ENCODE data around the gene EFCAB3. TPM values are rescaled to one million over a fixed set of nuclear protein-coding genes. Genes with fewer than 3 reads are reported as not detected.
"Not testable (repeated sequence)": the region's sequence is repeated elsewhere in the genome, so short reads cannot be mapped to it uniquely, and the experiment has no call there.

Gene EFCAB3
- total RNA-seq, 4 donors from 2014 or later = not detected

- intact Hi-C loops (cut with DNase I; ENCODE audit: low total_unique reads) = no loop called here
- no peaks in the 10 kb centered on the region for H3K9me3 ChIP-seq
- H3K27me3 ChIP-seq = no peaks in the 10 kb centered on the region
- no peak for TF ChIP-seq POLR2A (IDR thresholded peaks at IDR 0.05)
- TF ChIP-seq POLR2AphosphoS5 (IDR thresholded peaks at IDR 0.05) = no peak
- TF ChIP-seq EP300 (IDR thresholded peaks at IDR 0.05; ENCODE audit: low read depth) = no peak
- H3K4me3 ChIP-seq = no peak overlapping the region
- H3K4me1 ChIP-seq = no peaks in the 10 kb centered on the region
- in situ Hi-C loops (cut with MboI; ENCODE audit: low pct_ligation_motif_present in 1 of 4, low pct_unique_long_range_greater_than_20kb in 1 of 4, low sequenced_read_pairs in 3 of 4) = no loop called here
- H3K27ac ChIP-seq = no peak overlapping the region
- no peaks in the 10 kb centered on the region for H3K36me3 ChIP-seq
- WGBS, 2 donors (ENCODE audit: low coverage in 1 of 2) = 83 to 86% methylated on average over 1 of the region's 1 CpG
- DNase-seq = no peak
Observed at GRCh38 chr17:62398891-62399290, 18.5 kb downstream of the EFCAB3 start.

- H3K4me3 ChIP-seq = no peak overlapping the region
- 44 to 50% methylated on average over 2 of the region's 2 CpGs for WGBS, 2 donors (ENCODE audit: low coverage in 1 of 2)
- no peaks in the 10 kb centered on the region for H3K4me1 ChIP-seq
- in situ Hi-C loops (cut with MboI; ENCODE audit: low pct_ligation_motif_present in 1 of 4, low pct_unique_long_range_greater_than_20kb in 1 of 4, low sequenced_read_pairs in 3 of 4) = no loop called here
- intact Hi-C loops (cut with DNase I; ENCODE audit: low total_unique reads) = no loop called here
- H3K27ac ChIP-seq = no peak overlapping the region
- no peak for DNase-seq
- no peaks in the 10 kb centered on the region for H3K9me3 ChIP-seq
- TF ChIP-seq POLR2AphosphoS5 (IDR thresholded peaks at IDR 0.05) = no peak
- TF ChIP-seq CTCF (IDR thresholded peaks at IDR 0.05) = no peak
- H3K36me3 ChIP-seq = no peaks in the 10 kb centered on the region
- no peaks in the 10 kb centered on the region for H3K27me3 ChIP-seq
Observed at GRCh38 chr17:62405451-62405850, 25.1 kb downstream of the EFCAB3 start.

GRCh38 chr17:62413090-62413489, 32.7 kb downstream of the EFCAB3 start:
- DNase-seq; intact Hi-C loops (cut with DNase I; ENCODE audit: low total_unique reads); in situ Hi-C loops (cut with MboI; ENCODE audit: low pct_ligation_motif_present in 1 of 4, low pct_unique_long_range_greater_than_20kb in 1 of 4, low sequenced_read_pairs in 3 of 4); H3K36me3 ChIP-seq; H3K4me3 ChIP-seq; H3K9me3 ChIP-seq; H3K27me3 ChIP-seq; H3K27ac ChIP-seq; H3K4me1 ChIP-seq: not testable (repeated sequence)
- WGBS, 2 donors (ENCODE audit: low coverage in 1 of 2) = 81 to 90% methylated on average over 1 of the region's 1 CpG

- in situ Hi-C loops (cut with MboI; ENCODE audit: low pct_ligation_motif_present in 1 of 4, low pct_unique_long_range_greater_than_20kb in 1 of 4, low sequenced_read_pairs in 3 of 4); H3K9me3 ChIP-seq; intact Hi-C loops (cut with DNase I; ENCODE audit: low total_unique reads); H3K36me3 ChIP-seq; H3K27me3 ChIP-seq: not testable (repeated sequence)
- DNase-seq = peak; percentile 92
- TF ChIP-seq POLR2A (IDR thresholded peaks at IDR 0.05) (peak; percentile 71), CTCF (IDR thresholded peaks at IDR 0.05) (peak; percentile 28 to 60 (median 43)), POLR2AphosphoS5 (IDR thresholded peaks at IDR 0.05) (peak; percentile 69 to 87 (median 71))
- 0% methylated on average over 30 of the region's 58 CpGs; no CpG with 5 or more reads in 1 of the 2 donors for WGBS, 2 donors (ENCODE audit: low coverage in 1 of 2)
- peak within 1 kb of the TSS; percentile 56 to 92 (median 65) for H3K4me3 ChIP-seq
- peaks cover 0 to 24% (median 10%) of the 10 kb centered on the region in 4 donors for H3K4me1 ChIP-seq
- H3K27ac ChIP-seq = peak within 1 kb of the TSS; percentile 80 to 89 (median 84)
Observed at GRCh38 chr17:62423647-62424461, 43.5 kb downstream of the EFCAB3 start, which contains the start of gene METTL2A. TSS of gene METTL2A (plus strand) at chr17:62423897. CDS start at chr17:62423903, 6 bp downstream.

GRCh38 chr17:62426214-62426613, 45.9 kb downstream of the EFCAB3 start:
- not testable (repeated sequence) for H3K4me3 ChIP-seq

GRCh38 chr17:62435251-62435650, 54.9 kb downstream of the EFCAB3 start:
- in situ Hi-C loops (cut with MboI; ENCODE audit: low pct_ligation_motif_present in 1 of 4, low pct_unique_long_range_greater_than_20kb in 1 of 4, low sequenced_read_pairs in 3 of 4); H3K4me3 ChIP-seq; intact Hi-C loops (cut with DNase I; ENCODE audit: low total_unique reads); H3K27me3 ChIP-seq; H3K4me1 ChIP-seq; H3K27ac ChIP-seq; H3K9me3 ChIP-seq; DNase-seq; H3K36me3 ChIP-seq: not testable (repeated sequence)
- 50 to 93% methylated on average over 3 to 4 of the region's 4 CpGs for WGBS, 2 donors (ENCODE audit: low coverage in 1 of 2)

More at GRCh38 chr17:62426214-62426613, 45.9 kb downstream of the EFCAB3 start:
- H3K9me3 ChIP-seq; DNase-seq; H3K27ac ChIP-seq; H3K36me3 ChIP-seq; in situ Hi-C loops (cut with MboI; ENCODE audit: low pct_ligation_motif_present in 1 of 4, low pct_unique_long_range_greater_than_20kb in 1 of 4, low sequenced_read_pairs in 3 of 4); H3K27me3 ChIP-seq; intact Hi-C loops (cut with DNase I; ENCODE audit: low total_unique reads): not testable (repeated sequence)
- H3K4me1 ChIP-seq = peaks cover 0 to 24% (median 10%) of the 10 kb centered on the region in 4 donors
- WGBS, 2 donors (ENCODE audit: low coverage in 1 of 2) = 66 to 90% methylated on average over 2 of the region's 2 CpGs

- H3K27me3 ChIP-seq; H3K9me3 ChIP-seq; H3K27ac ChIP-seq; in situ Hi-C loops (cut with MboI; ENCODE audit: low pct_ligation_motif_present in 1 of 4, low pct_unique_long_range_greater_than_20kb in 1 of 4, low sequenced_read_pairs in 3 of 4); DNase-seq; H3K4me3 ChIP-seq; intact Hi-C loops (cut with DNase I; ENCODE audit: low total_unique reads); H3K4me1 ChIP-seq: not testable (repeated sequence)
- WGBS, 2 donors (ENCODE audit: low coverage in 1 of 2) = 88 to 95% methylated on average over 6 of the region's 6 CpGs
- H3K36me3 ChIP-seq = peaks cover 0 to 47% (median 22%) of the 10 kb centered on the region in 4 donors
Observed at GRCh38 chr17:62441181-62441580, 60.8 kb downstream of the EFCAB3 start.

Data from transverse colon (tissue), 4 donors.